ENCODE results near the gene MAPK1. TPM values are rescaled to one million over a fixed set of nuclear protein-coding genes. Genes with fewer than 3 reads are reported as not detected.

Gene MAPK1
- total and polyA plus RNA-seq, 9 of the 15 experiments (the other 6 are each of a cell fraction or from before 2014, with no cell fraction given) = 46.3 to 575 (median 283) TPM

DNA sequence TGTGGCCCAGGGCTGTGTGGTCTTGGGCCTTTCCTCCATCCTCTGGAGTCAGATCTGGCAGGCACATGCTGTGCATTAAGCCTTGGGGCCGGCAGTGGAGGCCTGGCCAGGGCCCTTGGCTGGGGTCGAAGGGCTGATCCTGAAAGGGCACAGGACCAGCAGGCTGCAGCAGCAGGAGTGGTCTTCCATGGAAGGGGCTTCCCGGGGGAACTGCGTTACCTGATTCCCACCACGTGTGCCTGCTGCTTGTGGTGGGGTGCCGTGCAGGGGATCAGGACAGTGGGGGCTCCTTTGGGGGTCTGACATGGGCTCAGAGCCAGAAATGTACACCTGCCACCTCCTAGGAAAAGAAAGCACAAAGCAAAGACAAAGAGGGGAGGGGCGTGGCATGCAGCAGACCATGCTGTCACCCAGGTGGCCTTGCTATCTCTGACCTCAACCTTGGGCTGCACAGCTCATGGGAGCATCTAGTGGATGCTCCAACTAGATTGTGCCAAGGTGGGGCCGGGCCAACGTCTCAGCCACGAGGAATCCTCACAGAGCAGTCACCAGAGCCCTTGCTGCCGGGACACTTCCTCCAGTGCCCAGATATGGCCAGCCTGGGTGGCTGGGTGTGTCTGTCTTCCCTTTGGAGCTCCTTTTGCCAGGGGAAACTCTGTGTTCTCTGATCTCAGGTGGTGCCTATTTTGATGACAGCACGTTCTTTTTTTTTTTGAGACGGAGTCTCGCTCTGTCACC lies 113.9 kb downstream of the MAPK1 start:
- peaks cover 9% of the 10 kb centered on the region; the same call in 1 of the 2 replicates for H4K20me1 ChIP-seq (replicated peaks; ENCODE audit: control insufficient read depth, insufficient read depth, low read length)
- no peaks in the 10 kb centered on the region for H3K79me2 ChIP-seq (ENCODE audit: control insufficient read depth, insufficient read depth, low read length)
- FAIRE-seq = no peak
- ChIA-PET POLR2A (interaction anchor here (1.0 to 16.6 kb wide), 13 partner anchors 9 to 199 kb away, joined by 3 to 258 read pairs (median 8); partner anchors contain the start of genes PPM1F and YPEL1), CTCF (ENCODE audit: low intra/inter-chr PET ratio) (interaction anchor here (0.9 kb wide), 2 partner anchors 9 to 38 kb away, joined by 3 read pairs; no protein-coding TSS in a partner anchor)
- no peaks in the 10 kb centered on the region for H3K9me3 ChIP-seq (replicated peaks; ENCODE audit: control insufficient read depth, insufficient read depth, low read depth, low read length)
- no TSS peak for BruUV-seq (replicated peaks)
- ATAC-seq = peak; percentile 1
- in situ Hi-C loops (cut with MboI) = no loop called here
- no peak overlapping the region for H3K4me3 ChIP-seq
- 0 out of 5 replicates have a peak, but pooled peaks cover 0 to under 1% of the 10 kb centered on the region in 2 experiments for H3K27me3 ChIP-seq (ENCODE audit: control insufficient read depth in 2 of 2, insufficient read depth in 2 of 2, low read length in 2 of 2)
- 0 out of 2 replicates have a peak overlapping the region, but pooled peaks have one; percentile 2 for H2AFZ ChIP-seq (ENCODE audit: low read depth, low read length)
- H3K36me3 ChIP-seq (ENCODE audit: control insufficient read depth, insufficient read depth, low read length) = peaks cover 28% of the 10 kb centered on the region
- peaks cover 21% of the 10 kb centered on the region for H3K9me1 ChIP-seq (ENCODE audit: control insufficient read depth, insufficient read depth, low read length)
- peak overlapping the region; percentile 2; the same call in 1 of the 3 replicates for H3K27ac ChIP-seq (ENCODE audit: extremely low read depth, low read depth, low read length)
- peak overlapping the region; percentile 2 to 84; a peak in 3 of 4 replicates for H3K9ac ChIP-seq (ENCODE audit: insufficient read depth in 1 of 2, low read depth in 2 of 2, low read length in 2 of 2)
- 69% methylated on average over 14 of the region's 14 CpGs for WGBS (ENCODE audit: insufficient coverage, low coverage, missing lambda C conversion rate)
- peak overlapping the region; percentile 19; the same call in 1 of the 2 replicates for H3K4me2 ChIP-seq (ENCODE audit: insufficient read depth, low read length)
- H3K4me1 ChIP-seq (replicated peaks in 1 of 2; ENCODE audit: control insufficient read depth in 2 of 2, insufficient read depth in 2 of 2, low read length in 2 of 2) = peaks cover 41 to 43% of the 10 kb centered on the region in 2 experiments
- intact Hi-C loops (cut with micrococcal nuclease) = loop anchor here (1.0 to 10.0 kb wide), 3 partner anchors 31 to 801 kb away; partner anchors contain the start of gene PRAME
- DNase-seq (ENCODE audit: extremely low read depth in 1 of 4, low spot score in 3 of 4) = peak; percentile 78 to 99 (median 91)
- TF ChIP-seq, protein P1, sequence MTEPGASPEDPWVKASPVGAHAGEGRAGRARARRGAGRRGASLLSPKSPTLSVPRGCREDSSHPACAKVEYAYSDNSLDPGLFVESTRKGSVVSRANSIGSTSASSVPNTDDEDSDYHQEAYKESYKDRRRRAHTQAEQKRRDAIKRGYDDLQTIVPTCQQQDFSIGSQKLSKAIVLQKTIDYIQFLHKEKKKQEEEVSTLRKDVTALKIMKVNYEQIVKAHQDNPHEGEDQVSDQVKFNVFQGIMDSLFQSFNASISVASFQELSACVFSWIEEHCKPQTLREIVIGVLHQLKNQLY (CRISPR knock-in tag; conservative IDR thresholded peaks at IDR 0.05) = peak in 1 of 2 experiments; percentile 90; a peak in 1 of 4 replicates
- no peak for TF ChIP-seq ZNF121 (CRISPR knock-in tag; conservative IDR thresholded peaks at IDR 0.05)
- TF ChIP-seq, protein P2, sequence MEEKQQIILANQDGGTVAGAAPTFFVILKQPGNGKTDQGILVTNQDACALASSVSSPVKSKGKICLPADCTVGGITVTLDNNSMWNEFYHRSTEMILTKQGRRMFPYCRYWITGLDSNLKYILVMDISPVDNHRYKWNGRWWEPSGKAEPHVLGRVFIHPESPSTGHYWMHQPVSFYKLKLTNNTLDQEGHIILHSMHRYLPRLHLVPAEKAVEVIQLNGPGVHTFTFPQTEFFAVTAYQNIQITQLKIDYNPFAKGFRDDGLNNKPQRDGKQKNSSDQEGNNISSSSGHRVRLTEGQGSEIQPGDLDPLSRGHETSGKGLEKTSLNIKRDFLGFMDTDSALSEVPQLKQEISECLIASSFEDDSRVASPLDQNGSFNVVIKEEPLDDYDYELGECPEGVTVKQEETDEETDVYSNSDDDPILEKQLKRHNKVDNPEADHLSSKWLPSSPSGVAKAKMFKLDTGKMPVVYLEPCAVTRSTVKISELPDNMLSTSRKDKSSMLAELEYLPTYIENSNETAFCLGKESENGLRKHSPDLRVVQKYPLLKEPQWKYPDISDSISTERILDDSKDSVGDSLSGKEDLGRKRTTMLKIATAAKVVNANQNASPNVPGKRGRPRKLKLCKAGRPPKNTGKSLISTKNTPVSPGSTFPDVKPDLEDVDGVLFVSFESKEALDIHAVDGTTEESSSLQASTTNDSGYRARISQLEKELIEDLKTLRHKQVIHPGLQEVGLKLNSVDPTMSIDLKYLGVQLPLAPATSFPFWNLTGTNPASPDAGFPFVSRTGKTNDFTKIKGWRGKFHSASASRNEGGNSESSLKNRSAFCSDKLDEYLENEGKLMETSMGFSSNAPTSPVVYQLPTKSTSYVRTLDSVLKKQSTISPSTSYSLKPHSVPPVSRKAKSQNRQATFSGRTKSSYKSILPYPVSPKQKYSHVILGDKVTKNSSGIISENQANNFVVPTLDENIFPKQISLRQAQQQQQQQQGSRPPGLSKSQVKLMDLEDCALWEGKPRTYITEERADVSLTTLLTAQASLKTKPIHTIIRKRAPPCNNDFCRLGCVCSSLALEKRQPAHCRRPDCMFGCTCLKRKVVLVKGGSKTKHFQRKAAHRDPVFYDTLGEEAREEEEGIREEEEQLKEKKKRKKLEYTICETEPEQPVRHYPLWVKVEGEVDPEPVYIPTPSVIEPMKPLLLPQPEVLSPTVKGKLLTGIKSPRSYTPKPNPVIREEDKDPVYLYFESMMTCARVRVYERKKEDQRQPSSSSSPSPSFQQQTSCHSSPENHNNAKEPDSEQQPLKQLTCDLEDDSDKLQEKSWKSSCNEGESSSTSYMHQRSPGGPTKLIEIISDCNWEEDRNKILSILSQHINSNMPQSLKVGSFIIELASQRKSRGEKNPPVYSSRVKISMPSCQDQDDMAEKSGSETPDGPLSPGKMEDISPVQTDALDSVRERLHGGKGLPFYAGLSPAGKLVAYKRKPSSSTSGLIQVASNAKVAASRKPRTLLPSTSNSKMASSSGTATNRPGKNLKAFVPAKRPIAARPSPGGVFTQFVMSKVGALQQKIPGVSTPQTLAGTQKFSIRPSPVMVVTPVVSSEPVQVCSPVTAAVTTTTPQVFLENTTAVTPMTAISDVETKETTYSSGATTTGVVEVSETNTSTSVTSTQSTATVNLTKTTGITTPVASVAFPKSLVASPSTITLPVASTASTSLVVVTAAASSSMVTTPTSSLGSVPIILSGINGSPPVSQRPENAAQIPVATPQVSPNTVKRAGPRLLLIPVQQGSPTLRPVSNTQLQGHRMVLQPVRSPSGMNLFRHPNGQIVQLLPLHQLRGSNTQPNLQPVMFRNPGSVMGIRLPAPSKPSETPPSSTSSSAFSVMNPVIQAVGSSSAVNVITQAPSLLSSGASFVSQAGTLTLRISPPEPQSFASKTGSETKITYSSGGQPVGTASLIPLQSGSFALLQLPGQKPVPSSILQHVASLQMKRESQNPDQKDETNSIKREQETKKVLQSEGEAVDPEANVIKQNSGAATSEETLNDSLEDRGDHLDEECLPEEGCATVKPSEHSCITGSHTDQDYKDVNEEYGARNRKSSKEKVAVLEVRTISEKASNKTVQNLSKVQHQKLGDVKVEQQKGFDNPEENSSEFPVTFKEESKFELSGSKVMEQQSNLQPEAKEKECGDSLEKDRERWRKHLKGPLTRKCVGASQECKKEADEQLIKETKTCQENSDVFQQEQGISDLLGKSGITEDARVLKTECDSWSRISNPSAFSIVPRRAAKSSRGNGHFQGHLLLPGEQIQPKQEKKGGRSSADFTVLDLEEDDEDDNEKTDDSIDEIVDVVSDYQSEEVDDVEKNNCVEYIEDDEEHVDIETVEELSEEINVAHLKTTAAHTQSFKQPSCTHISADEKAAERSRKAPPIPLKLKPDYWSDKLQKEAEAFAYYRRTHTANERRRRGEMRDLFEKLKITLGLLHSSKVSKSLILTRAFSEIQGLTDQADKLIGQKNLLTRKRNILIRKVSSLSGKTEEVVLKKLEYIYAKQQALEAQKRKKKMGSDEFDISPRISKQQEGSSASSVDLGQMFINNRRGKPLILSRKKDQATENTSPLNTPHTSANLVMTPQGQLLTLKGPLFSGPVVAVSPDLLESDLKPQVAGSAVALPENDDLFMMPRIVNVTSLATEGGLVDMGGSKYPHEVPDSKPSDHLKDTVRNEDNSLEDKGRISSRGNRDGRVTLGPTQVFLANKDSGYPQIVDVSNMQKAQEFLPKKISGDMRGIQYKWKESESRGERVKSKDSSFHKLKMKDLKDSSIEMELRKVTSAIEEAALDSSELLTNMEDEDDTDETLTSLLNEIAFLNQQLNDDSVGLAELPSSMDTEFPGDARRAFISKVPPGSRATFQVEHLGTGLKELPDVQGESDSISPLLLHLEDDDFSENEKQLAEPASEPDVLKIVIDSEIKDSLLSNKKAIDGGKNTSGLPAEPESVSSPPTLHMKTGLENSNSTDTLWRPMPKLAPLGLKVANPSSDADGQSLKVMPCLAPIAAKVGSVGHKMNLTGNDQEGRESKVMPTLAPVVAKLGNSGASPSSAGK (IDR thresholded peaks at IDR 0.05) = no peak
- no peak for TF ChIP-seq KDM4B (IDR thresholded peaks at IDR 0.05; ENCODE audit: borderline replicate concordance in 2 of 2, low read depth in 1 of 2)
- no peak for TF ChIP-seq BRF1 (IDR thresholded peaks at IDR 0.05; ENCODE audit: borderline replicate concordance, extremely low read depth, insufficient read length)
- no peak for TF ChIP-seq GATAD2B (IDR thresholded peaks at IDR 0.05; ENCODE audit: borderline replicate concordance)
